GM19351 (cell line): Measurements from ENCODE around the gene DCUN1D5.

Experiments
- ATAC-seq: cut with Tn5 transposase; IDR thresholded peaks from one replicate; pipeline ENCODE4 v1.9.1; 2021; ENCODE audit warnings: mild to moderate bottlenecking, moderate library complexity; ENCODE audit not compliant: unreplicated experiment

The DCUN1D5 gene

GRCh38 chr11:103091801-103092524 is at the start of gene DCUN1D5:
TSS of gene DCUN1D5 (minus strand) at chr11:103092160. CDS start at chr11:103091872, 288 bp downstream.
- peak; percentile 97 for ATAC-seq

GRCh38 chr11:103125462-103125861 is 33.5 kb upstream of the DCUN1D5 start:
- ATAC-seq: no peak

GRCh38 chr11:103114836-103115235 is 22.9 kb upstream of the DCUN1D5 start:
- no peak for ATAC-seq

- ATAC-seq: no peak
Observed at GRCh38 chr11:103112364-103112763, 20.4 kb upstream of the DCUN1D5 start.

GRCh38 chr11:103111400-103111799 is 19.4 kb upstream of the DCUN1D5 start:
- ATAC-seq: no peak

- ATAC-seq: no peak
Observed at GRCh38 chr11:103110391-103110790, 18.4 kb upstream of the DCUN1D5 start.

GRCh38 chr11:103109818-103110388 is 17.9 kb upstream of the DCUN1D5 start:
- ATAC-seq: peak; percentile 18

GRCh38 chr11:103108933-103109817 is 17.2 kb upstream of the DCUN1D5 start, which contains the start of gene DYNC2H1:
TSS of gene DYNC2H1 (plus strand) at chr11:103109426. CDS start at chr11:103109575, 149 bp downstream.
- ATAC-seq: peak; percentile 99

- ATAC-seq: no peak
Observed at GRCh38 chr11:103097279-103097678, 5.3 kb upstream of the DCUN1D5 start.

GRCh38 chr11:103091064-103091800 is 728 bp downstream of the DCUN1D5 start:
- ATAC-seq: peak; percentile 50

GRCh38 chr11:103086461-103086860 is 5.5 kb downstream of the DCUN1D5 start:
- no peak for ATAC-seq

- no peak for ATAC-seq
Observed at GRCh38 chr11:103085758-103086365, 6.1 kb downstream of the DCUN1D5 start.

GRCh38 chr11:103079833-103080232 is 12.1 kb downstream of the DCUN1D5 start:
- no peak for ATAC-seq

- no peak for ATAC-seq
Observed at GRCh38 chr11:103078710-103079109, 13.2 kb downstream of the DCUN1D5 start.

GRCh38 chr11:103077554-103077953 is 14.4 kb downstream of the DCUN1D5 start:
- no peak for ATAC-seq

- ATAC-seq: no peak
Observed at GRCh38 chr11:103076361-103076760, 15.6 kb downstream of the DCUN1D5 start.

GRCh38 chr11:103071008-103071407 is 21.0 kb downstream of the DCUN1D5 start:
- ATAC-seq: no peak

GRCh38 chr11:103070142-103070541 is 21.8 kb downstream of the DCUN1D5 start:
- ATAC-seq: peak; percentile 66

- no peak for ATAC-seq
Observed at GRCh38 chr11:103069367-103069766, 22.6 kb downstream of the DCUN1D5 start.

GRCh38 chr11:103067118-103067517 is 24.8 kb downstream of the DCUN1D5 start:
- ATAC-seq: no peak
